Measurements from ENCODE around the gene ARIH2.

Gene ARIH2

GRCh38 chr3:48915296-48915695 is 3.3 kb upstream of the ARIH2 start:
- peak; percentile 72 to 82 for DNase-seq
- no peak for TF ChIP-seq POLR2A (IDR thresholded peaks at IDR 0.05; ENCODE audit: low read length)
- TF ChIP-seq GATA1 (IDR thresholded peaks at IDR 0.05; ENCODE audit: low read depth, low read length): no peak

DNA sequence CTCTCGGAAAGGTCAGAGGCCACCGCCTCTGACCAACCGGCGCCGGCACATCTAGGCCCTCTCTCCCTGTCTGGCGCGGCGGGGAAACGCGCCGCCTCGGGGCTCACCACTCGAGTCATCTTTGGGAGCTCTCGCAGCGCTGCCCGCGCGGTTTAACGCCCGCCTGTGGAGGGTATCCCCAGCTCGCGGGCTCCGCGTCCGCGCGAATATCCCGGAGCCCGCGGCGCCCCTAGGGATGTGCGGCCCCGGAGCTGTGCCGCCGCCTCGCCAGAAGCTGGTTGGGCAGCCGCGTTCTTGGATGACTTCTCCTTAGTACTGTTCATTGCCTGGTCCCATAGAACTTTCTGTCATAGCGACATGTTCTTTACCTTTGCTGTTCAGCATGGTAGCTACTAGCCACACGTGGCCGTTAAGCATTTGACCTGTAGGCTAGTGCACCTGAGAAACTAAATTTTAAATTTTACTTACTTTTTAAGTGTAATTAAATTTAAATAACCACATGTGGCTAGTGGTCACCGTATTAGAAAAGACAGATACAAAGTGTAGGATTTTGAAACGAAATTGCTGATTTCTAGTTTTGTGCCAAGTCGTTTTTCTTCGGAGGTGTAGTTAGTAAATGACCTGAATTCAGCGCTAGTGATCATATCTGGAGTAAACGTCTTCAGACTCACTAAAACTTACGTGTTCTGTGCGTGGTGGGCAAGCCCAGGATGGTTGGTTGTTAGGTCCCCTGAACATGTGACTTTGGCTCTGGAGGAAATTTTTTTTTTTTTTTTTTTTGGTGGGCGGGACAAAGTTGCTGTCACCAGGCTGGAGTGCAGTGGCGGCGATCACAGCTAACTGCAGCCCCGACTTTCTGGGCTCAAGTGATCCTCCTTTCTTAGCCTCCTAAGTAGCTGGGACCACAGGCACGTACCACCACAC is 835 bp downstream of the ARIH2 start:
- peak; percentile 86 to 89 for DNase-seq
- TF ChIP-seq POLR2A (IDR thresholded peaks at IDR 0.05; ENCODE audit: low read length) (no peak), GATA1 (IDR thresholded peaks at IDR 0.05; ENCODE audit: low read depth, low read length) (no peak)

DNA sequence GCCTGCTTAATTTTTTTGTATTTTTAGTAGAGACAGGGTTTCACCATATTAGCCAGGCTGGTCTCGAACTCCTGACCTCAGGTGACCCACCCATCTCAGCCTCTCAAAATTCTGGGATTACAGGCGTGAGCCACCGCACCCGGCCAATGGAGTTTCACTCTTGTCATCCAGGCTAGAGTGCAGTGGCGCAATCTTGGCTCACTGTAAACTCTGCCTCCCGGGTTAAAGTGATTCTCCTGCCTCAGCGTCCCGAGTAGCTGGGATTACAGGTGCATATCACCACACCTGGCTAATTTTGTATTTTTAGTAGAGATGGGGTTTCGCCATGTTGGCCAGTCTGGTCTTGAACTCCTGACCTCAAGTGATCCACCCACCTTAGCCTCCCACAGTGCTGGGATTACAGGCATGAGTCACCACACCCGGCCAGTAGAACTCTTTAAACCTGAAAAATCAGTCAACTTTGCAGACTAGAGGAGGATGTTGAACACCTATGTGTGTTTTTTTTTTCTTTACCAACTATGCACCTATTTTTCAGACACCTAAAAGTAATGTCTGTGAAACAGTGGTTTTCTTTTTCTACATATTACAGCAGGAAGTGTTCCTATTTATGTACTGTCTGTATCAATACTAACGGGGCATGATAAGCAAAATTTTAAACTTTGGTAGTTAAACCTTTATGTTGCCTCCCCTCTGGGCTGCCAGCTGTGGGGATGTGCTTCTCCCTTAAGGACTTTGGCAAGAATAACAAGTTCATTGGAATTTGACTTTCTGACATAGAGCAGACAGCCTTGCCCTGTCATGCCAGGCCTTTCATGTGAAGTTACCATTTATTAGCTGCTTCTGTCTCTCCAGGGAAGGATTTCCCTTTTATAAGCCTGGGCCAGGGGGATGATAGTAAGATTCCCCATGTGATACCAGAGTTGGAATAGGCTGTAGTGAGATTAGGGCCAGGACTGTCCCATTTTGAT is 8.1 kb downstream of the ARIH2 start:
- TF ChIP-seq POLR2A (IDR thresholded peaks at IDR 0.05; ENCODE audit: low read length) (no peak), GATA1 (IDR thresholded peaks at IDR 0.05; ENCODE audit: low read depth, low read length) (no peak)
- no peak for DNase-seq

- no peak for TF ChIP-seq POLR2A (IDR thresholded peaks at IDR 0.05; ENCODE audit: low read length)
- TF ChIP-seq GATA1 (IDR thresholded peaks at IDR 0.05; ENCODE audit: low read depth, low read length): no peak
- peak; percentile 43 to 44 for DNase-seq
These were observed 9.3 kb downstream of the ARIH2 start for GRCh38 chr3:48927928-48928327.

- TF ChIP-seq POLR2A (IDR thresholded peaks at IDR 0.05; ENCODE audit: low read length) (no peak), GATA1 (IDR thresholded peaks at IDR 0.05; ENCODE audit: low read depth, low read length) (no peak)
- DNase-seq: no peak
These were observed 10.0 kb downstream of the ARIH2 start for GRCh38 chr3:48928679-48929078.

GRCh38 chr3:48929358-48930035 is 10.9 kb downstream of the ARIH2 start:
- DNase-seq: no peak
- TF ChIP-seq GATA1 (IDR thresholded peaks at IDR 0.05; ENCODE audit: low read depth, low read length) (no peak), POLR2A (IDR thresholded peaks at IDR 0.05; ENCODE audit: low read length) (no peak)

DNA sequence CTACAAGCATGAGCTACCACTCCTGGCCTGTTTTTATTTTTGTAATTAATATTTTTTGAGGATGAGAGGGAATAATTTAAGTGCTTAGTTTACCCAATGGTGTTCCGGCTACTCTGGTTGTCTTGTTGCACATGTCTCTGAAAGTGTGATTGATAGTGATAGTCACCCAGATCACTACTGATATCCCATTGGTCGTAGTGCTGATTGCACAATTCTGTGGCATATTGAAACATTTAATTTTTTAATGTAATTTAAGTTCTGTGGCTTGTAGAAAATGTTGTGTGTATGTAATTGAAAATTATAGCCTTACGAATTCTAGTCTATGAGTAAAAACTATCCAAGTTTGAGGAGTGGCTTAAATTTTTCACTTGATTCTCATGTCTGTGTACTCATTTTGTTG is 11.9 kb downstream of the ARIH2 start:
- DNase-seq: peak in 1 of 2 experiments; percentile 21
- TF ChIP-seq POLR2A (IDR thresholded peaks at IDR 0.05; ENCODE audit: low read length) (no peak), GATA1 (IDR thresholded peaks at IDR 0.05; ENCODE audit: low read depth, low read length) (no peak)

DNA sequence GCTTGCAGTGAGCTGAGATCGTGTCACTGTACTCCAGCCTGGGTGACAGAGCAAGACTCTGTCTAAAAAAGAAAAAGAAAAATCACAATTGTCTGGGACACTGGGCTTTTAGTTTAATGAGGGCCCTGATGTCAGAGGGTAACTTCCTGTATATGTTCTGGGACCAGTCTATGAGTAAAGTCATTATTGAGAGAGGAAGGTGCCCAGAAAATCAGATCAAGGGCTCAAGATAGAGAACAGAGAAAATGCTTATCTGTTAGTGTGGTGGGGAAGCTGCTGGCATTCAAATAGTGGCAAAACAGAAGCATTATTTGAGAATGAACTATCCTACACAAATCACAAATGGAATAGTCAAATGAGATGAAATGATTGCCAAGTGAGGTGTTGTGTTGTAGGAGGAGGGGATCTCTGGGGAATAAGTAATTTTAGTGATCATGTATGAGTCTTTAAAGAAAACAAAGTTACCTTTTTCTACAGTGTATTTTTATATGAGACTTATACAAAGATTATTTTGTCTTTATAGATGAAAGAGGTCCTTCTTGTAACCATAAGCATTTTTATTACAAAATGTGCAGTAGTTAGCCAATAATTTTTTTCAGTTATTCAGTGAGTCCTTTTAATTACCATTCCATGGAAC is 13.4 kb downstream of the ARIH2 start:
- no peak for TF ChIP-seq GATA1 (IDR thresholded peaks at IDR 0.05; ENCODE audit: low read depth, low read length)
- TF ChIP-seq POLR2A (IDR thresholded peaks at IDR 0.05; ENCODE audit: low read length): no peak
- DNase-seq: no peak

- no peak for TF ChIP-seq POLR2A (IDR thresholded peaks at IDR 0.05; ENCODE audit: low read length)
- no peak for TF ChIP-seq GATA1 (IDR thresholded peaks at IDR 0.05; ENCODE audit: low read depth, low read length)
These were observed 15.8 kb downstream of the ARIH2 start for GRCh38 chr3:48934333-48934991.

DNA sequence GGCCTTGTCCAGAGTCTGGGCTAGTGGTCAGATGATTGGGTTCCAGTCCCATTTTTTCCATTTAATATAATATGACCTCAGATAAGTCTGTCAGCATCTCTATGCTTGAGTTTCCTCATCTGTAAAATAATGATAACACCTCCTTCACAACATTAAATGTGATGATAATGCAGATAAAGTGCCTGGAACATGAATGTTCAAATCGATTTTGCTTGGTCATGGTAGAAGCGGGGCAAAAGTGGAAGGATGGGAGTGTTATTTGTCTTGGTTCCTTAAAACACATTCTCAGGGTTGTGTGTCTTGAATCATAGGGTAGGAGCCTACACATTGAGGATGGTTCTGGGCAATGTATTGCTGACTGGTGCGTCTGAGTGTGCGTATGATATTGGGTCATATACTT is 16.9 kb downstream of the ARIH2 start:
- peak; percentile 70 to 88 for DNase-seq
- no peak for TF ChIP-seq POLR2A (IDR thresholded peaks at IDR 0.05; ENCODE audit: low read length)

More at GRCh38 chr3:48934333-48934991, 15.8 kb downstream of the ARIH2 start:
- no peak for DNase-seq

GRCh38 chr3:48938156-48938555 is 19.5 kb downstream of the ARIH2 start:
- DNase-seq: no peak
- TF ChIP-seq GATA1 (IDR thresholded peaks at IDR 0.05; ENCODE audit: low read depth, low read length) (no peak), POLR2A (IDR thresholded peaks at IDR 0.05; ENCODE audit: low read length) (no peak)

- DNase-seq: peak; percentile 42 to 55
- TF ChIP-seq GATA1 (IDR thresholded peaks at IDR 0.05; ENCODE audit: low read depth, low read length) (no peak), POLR2A (IDR thresholded peaks at IDR 0.05; ENCODE audit: low read length) (no peak)
These were observed 20.0 kb downstream of the ARIH2 start for GRCh38 chr3:48938689-48939088.

DNA sequence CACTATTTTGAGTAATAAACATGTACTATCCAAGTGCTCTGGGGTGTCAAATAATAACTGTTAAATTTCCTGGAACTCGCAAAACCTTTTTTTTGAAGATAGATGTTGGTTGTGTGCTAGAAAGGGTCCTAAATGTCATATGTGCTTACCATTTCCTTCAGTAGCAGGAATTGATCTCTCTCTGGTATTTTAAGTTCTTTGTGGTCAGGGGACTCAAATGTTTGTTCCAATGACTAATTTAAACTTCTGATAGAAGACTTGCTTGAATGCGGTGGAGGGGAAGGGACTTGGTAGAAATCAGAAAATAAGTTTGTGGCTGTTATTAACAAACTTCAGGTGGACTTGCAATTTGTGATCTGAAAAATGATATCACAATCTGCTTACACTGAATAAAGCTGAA is 26.8 kb downstream of the ARIH2 start:
- TF ChIP-seq GATA1 (IDR thresholded peaks at IDR 0.05; ENCODE audit: low read depth, low read length) (no peak), POLR2A (IDR thresholded peaks at IDR 0.05; ENCODE audit: low read length) (no peak)

More for the DNA sequence above, 26.8 kb downstream of the ARIH2 start:
- no peak for DNase-seq

Measured in erythroblast (primary cell).